NCI-H146 (cell line): ENCODE results near the gene ENAM.
"Not testable (repeated sequence)": the region's sequence is repeated elsewhere in the genome, so short reads cannot be mapped to it uniquely, and the experiment has no call there.

Source experiments
- DNase-seq: peaks from one replicate; lab custom pipeline; 2025; lab: John Stamatoyannopoulos, UW

Gene ENAM

GRCh38 chr4:70629469-70630090 lies 1.0 kb downstream of the ENAM start:
- DNase-seq = no peak

DNA sequence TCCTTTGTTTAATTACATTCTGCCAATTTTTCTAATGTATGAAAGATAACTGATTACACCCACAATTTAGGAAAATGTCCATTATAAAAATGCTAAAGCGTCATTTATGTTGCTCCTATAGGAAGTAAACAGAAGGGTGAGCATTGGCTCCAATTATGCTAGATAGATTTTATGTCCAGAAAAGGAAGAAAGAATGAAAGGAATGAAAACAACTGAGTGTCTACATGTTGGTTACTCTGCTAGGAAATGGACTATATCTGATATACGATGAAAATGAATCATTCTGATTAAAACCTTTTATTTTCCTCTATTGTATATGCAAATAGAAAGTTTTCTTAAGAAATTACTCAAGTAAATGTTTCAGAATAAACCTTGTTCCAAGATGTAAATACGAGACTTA lies 1.6 kb downstream of the ENAM start:
- DNase-seq = no peak

DNA sequence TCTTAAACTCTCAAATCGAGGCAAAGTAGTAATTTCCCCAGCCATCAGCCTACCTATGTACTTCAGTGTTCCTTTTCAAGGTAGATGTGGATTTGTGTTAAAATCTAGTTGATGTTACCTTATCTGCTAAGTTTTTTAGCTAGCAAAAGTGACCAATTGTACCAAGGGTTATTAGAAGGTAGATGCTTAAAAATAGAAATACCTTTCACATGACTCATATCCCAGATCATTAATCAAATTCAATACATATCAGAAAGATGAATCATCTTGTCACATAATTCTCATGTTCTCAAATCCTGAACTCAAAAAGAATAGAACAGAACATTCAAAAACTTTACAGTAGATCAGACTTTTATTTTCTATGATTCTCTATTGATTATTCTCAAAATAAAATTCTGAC lies 3.5 kb downstream of the ENAM start:
- DNase-seq = no peak

DNA sequence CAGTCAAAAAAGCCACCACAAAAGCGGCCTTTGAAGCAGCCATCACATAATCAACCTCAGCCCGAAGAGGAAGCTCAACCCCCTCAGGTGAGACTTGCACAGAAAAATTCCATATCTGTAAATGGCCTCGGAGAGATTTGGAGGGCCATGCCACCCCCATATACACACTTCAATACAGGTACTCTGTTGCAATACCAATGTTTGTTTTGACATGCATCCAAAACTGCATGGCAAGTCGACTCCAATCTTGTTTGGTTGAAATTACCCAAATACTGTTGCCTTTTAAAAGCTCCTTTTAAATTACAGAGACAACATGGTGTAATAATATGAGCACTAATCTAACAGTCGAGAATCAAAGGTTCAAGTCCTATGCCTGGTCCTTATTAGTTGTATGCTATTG lies 5.9 kb downstream of the ENAM start:
- DNase-seq = no peak

- peak; percentile 64 for DNase-seq
Measured at GRCh38 chr4:70637239-70637913, 8.8 kb downstream of the ENAM start.

GRCh38 chr4:70640192-70640591 lies 11.6 kb downstream of the ENAM start:
- DNase-seq = no peak

- not testable (repeated sequence) for DNase-seq
Measured at GRCh38 chr4:70650741-70651140, 22.2 kb downstream of the ENAM start.

DNA sequence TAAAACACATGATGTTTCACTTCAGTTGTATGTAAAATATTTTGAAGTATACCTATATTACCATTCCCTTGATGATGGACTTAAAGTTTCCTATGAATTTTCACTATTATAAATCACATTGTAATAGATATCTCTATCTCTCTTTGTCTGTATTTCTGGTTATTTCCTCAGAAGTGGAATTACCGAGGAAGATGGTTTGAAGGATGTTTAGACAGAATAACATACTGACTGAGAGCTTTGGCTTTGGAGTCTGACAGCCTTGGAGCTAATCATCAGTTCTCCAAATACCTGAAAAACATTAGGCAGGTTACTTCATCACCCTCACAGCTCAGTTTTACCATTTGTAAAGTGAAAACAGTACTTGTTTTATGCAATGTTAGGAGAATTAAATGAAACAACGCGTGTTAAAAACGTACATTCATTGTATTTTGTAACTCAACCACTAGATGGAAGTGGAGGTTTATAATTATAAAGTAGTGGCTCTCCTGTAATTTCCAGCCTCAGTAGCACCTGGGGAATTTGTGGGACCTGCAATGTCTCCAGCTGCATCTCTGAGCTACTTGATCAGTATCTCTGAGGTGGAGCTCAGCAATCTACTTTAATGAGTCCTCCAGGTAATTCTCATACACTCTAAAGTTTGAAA lies 23.4 kb downstream of the ENAM start:
- DNase-seq = peak; percentile 41

GRCh38 chr4:70654605-70655011 lies 26.1 kb downstream of the ENAM start:
- DNase-seq = no peak

- no peak for DNase-seq
Measured at GRCh38 chr4:70657326-70657725, 28.8 kb downstream of the ENAM start.

GRCh38 chr4:70658418-70658817 lies 29.9 kb downstream of the ENAM start:
- no peak for DNase-seq

DNA sequence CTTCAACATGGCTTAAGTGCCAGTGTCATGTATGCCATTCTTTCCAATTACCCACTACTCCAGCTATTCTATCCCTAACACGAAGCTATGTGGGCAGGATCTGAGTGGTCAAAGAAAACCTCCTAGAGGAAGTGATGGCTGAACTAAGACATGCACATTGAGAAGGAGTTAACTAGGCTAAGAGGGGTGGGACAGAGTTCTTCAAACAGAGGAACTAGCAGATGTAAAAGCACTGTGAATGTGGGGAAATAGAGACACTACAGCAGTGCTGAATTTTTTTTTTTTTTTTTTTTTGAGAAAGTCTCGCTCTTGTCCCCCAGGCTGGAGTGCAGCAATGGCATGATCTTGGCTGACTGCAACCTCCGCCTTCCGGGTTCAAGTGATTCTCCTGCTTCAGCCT lies 31.6 kb downstream of the ENAM start:
- DNase-seq = no peak

DNA sequence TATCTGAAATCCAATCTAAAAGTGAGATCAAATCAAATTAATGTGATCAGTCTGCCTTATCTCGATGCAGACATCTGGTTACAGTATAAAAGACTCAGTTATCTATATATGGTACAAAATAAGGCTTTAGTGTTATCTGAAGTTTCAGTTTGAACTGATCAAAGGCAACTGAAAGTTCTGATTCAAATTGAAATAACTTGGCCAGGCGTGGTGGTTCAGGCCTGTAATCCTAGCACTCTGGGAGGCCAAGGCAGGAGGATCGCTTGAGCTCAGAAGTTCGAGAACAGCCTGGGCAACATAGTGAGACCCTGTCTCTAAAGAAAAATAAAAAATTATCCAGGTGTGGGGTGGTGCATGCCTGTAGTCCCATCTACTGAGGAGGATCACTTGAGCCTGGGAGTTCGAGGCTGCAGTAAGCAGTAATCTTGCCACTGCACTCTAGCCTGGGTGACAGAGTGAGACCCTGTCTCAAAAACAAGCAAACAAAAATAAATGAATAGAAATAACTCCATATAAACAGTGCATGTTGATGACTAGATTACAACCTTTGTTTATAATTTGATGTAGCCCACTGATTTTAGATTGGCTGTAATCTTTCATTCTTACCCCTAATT lies 32.9 kb downstream of the ENAM start:
- DNase-seq = not testable (repeated sequence)

DNA sequence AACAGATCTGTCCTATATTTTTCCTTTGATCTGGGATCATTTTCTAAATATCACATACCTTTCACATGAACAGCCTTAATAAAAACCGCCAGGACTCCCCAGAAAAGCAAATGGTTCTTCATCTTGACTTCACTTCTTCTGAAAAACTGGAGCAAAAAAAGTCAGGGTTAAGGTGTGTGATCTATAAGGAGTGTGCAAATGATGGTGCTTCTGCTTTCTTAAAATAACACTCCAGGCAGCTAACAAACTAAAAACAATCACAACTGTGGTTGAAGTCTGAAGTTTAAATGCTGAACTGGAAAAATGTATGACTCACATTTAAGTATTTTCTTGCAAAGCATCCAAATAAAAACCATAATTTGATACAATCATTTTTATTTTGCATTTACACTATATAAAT lies 37.8 kb downstream of the ENAM start, which contains the start of gene JCHAIN:
JCHAIN (minus strand) TSS at position 140 of the 400 bp plus-strand sequence; CDS start at position 122, 18 bp downstream.
- no peak for DNase-seq

GRCh38 chr4:70667740-70668535 lies 39.4 kb downstream of the ENAM start:
- no peak for DNase-seq

DNA sequence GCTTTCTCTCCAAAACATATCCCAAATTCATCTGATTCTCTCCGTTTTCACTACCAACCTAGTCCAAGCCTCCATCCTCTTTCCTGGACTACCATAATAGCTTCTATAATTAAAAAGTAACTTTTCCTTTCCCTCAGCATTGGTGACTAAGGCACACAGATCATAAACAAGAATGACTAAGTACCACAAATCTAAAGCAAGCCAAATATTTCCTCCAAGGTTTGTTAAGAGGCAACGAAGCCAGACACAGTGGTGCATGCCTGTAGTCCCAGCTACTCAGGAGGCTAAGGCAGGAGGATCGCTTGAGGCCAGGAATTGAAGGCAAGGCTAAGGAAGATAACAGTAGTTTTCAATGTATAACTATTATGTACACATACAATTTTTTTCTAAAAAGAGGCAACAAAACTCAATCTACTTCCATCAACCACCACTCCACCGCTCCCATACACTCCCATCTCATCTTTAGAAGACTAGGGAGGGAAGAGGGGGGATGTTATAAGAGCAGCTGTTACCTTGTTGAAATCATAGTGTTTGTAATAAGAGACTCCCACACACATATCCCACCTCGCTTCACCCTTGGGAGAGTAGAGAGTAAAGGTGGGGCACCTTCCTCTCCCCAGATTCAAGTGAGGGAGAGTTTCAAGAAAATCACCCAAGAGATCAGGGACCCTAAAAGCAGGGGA lies 41.9 kb downstream of the ENAM start:
- DNase-seq = no peak

- no peak for DNase-seq
Measured at GRCh38 chr4:70671091-70671490, 42.5 kb downstream of the ENAM start.

DNA sequence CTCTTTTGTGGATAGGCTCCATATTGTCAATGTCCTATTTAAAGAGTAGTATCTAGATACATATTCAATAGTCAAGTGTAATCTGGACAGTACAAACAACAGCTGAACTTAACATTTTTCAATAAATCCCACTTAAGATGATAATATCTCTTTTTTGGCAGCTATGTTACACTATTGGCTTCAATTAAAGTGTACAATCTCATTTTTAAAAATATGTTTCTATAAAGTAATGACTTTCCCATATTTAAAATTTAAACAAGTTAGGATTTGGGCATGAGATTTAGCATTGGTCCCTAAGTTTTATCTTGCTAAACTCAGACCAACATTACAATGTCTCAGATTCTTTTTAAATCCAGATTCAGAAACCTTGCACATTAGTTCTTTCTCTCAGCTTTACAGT lies 45.6 kb downstream of the ENAM start:
- DNase-seq = no peak

- no peak for DNase-seq
Measured at GRCh38 chr4:70674731-70675130, 46.2 kb downstream of the ENAM start.

- DNase-seq = no peak
Measured at GRCh38 chr4:70676554-70677090, 48.1 kb downstream of the ENAM start.

GRCh38 chr4:70678383-70678999 lies 49.9 kb downstream of the ENAM start:
- DNase-seq = peak; percentile 1
